Mesenchymal stem cell (in vitro differentiated cells and primary cell): ENCODE measurements around the gene PPP2R5D.
A peak's percentile ranks its signal among the peaks of the same experiment; 100 is the strongest.

Experiments used
- DNase-seq: peaks from one replicate; pipeline ENCODE4 v3.0.0-alpha.2; 2013
- H2AFZ ChIP-seq: one replicate; pipeline ENCODE4 v1.6.1; 2013; ENCODE audit warnings: low read depth, mild to moderate bottlenecking, control low read depth, inconsistent platforms, low read length, moderate library complexity
- H2AK5ac ChIP-seq: 2 replicates; pipeline ENCODE4 v1.6.1; 2013; ENCODE audit warnings: low read length, moderate library complexity, mild to moderate bottlenecking, inconsistent platforms; ENCODE audit not compliant: severe bottlenecking
- H2BK120ac ChIP-seq: one replicate; pipeline ENCODE4 v1.6.1; 2013; ENCODE audit warnings: low read depth, mild to moderate bottlenecking, inconsistent platforms, low read length, moderate library complexity
- H2BK12ac ChIP-seq, 2 experiments: one replicate each; pipeline ENCODE4 v1.6.1; 2013; ENCODE audit warnings: inconsistent platforms in 2 of 2, low read length in 2 of 2, mild to moderate bottlenecking in 2 of 2, moderate library complexity in 2 of 2, control low read depth in 1 of 2
- H2BK15ac ChIP-seq: one replicate; pipeline ENCODE4 v1.6.1; 2013; ENCODE audit warnings: mild to moderate bottlenecking, low read depth, inconsistent platforms; ENCODE audit not compliant: poor library complexity, severe bottlenecking
- H2BK5ac ChIP-seq: 2 replicates; pipeline ENCODE4 v1.6.1; 2013; ENCODE audit warnings: low read depth, mild to moderate bottlenecking, low read length, control low read depth, inconsistent platforms; ENCODE audit not compliant: poor library complexity, severe bottlenecking
- H3K14ac ChIP-seq, 2 experiments: one replicate each; pipeline ENCODE4 v1.6.1; 2013; ENCODE audit warnings: inconsistent platforms in 2 of 2, low read length in 2 of 2, control low read depth in 1 of 2, mild to moderate bottlenecking in 1 of 2, moderate library complexity in 1 of 2
- H3K18ac ChIP-seq, 2 experiments: one replicate each; pipeline ENCODE4 v1.6.1; 2013; ENCODE audit warnings: inconsistent platforms in 2 of 2, low read length in 2 of 2, control low read depth in 1 of 2, low read depth in 1 of 2, mild to moderate bottlenecking in 1 of 2
- H3K23ac ChIP-seq, 2 experiments: one replicate each; pipeline ENCODE4 v1.6.1; 2013; ENCODE audit warnings: inconsistent platforms in 2 of 2, low read length in 2 of 2, mild to moderate bottlenecking in 2 of 2, moderate library complexity in 2 of 2, control low read depth in 1 of 2
- H3K27ac ChIP-seq: 2 replicates; pipeline ENCODE4 v1.5.1; 2013; ENCODE audit warnings: mild to moderate bottlenecking, moderate library complexity, low read length, control low read depth, inconsistent platforms; ENCODE audit not compliant: poor library complexity, severe bottlenecking
- H3K27me3 ChIP-seq, 2 experiments: 2 replicates each; pipeline versions ENCODE4 v1.6.1 to v1.7.0; 2013; ENCODE audit warnings: low read length in 2 of 2, mild to moderate bottlenecking in 2 of 2, moderate library complexity in 2 of 2, control low read depth in 1 of 2, inconsistent platforms in 1 of 2; ENCODE audit not compliant: control insufficient read depth in 1 of 2, insufficient read depth in 1 of 2
- H3K36me3 ChIP-seq, 2 experiments: 2 replicates each; pipeline versions ENCODE4 v1.6.1 to v1.7.0; 2013; ENCODE audit warnings: low read length in 2 of 2, control low read depth in 1 of 2, inconsistent platforms in 1 of 2, low read depth in 1 of 2, mild to moderate bottlenecking in 1 of 2; ENCODE audit not compliant: insufficient read depth in 2 of 2, control insufficient read depth in 1 of 2
- H3K4ac ChIP-seq, 2 experiments: one replicate each; pipeline ENCODE4 v1.6.1; 2013; ENCODE audit warnings: inconsistent platforms in 2 of 2, low read length in 2 of 2, mild to moderate bottlenecking in 2 of 2, moderate library complexity in 2 of 2, control low read depth in 1 of 2, low read depth in 1 of 2
- H3K4me1 ChIP-seq: 2 replicates; pipeline ENCODE4 v1.6.1; 2013; ENCODE audit warnings: low read depth, low read length, control low read depth; ENCODE audit not compliant: control insufficient read depth, insufficient read depth
- H3K4me2 ChIP-seq: 2 replicates; pipeline ENCODE4 v1.6.1; 2013; ENCODE audit warnings: low read length, mild to moderate bottlenecking, inconsistent platforms; ENCODE audit not compliant: poor library complexity, severe bottlenecking
- H3K4me3 ChIP-seq, 2 experiments: 2 replicates each; pipeline versions ENCODE4 v1.5.1 to v1.7.0; 2013; ENCODE audit warnings: low read length in 2 of 2, mild to moderate bottlenecking in 2 of 2, control low read depth in 1 of 2, low read depth in 1 of 2; ENCODE audit not compliant: insufficient read depth in 1 of 2
- H3K79me1 ChIP-seq: replicated peaks from 2 replicates; pipeline ENCODE4 v1.6.1; 2013; ENCODE audit warnings: mild to moderate bottlenecking, control low read depth, low read length, inconsistent platforms; ENCODE audit not compliant: poor library complexity, severe bottlenecking
- H3K9ac ChIP-seq: 2 replicates; pipeline ENCODE4 v1.7.0; 2013; ENCODE audit warnings: mild to moderate bottlenecking, low read length, moderate library complexity
- H3K9me3 ChIP-seq: 2 replicates; pipeline ENCODE4 v1.7.0; 2013; ENCODE audit warnings: mild to moderate bottlenecking, low read length; ENCODE audit not compliant: control insufficient read depth
- H4K8ac ChIP-seq: one replicate; pipeline ENCODE4 v1.6.1; 2013; ENCODE audit warnings: inconsistent platforms, mild to moderate bottlenecking, low read length, moderate library complexity
- H4K91ac ChIP-seq: one replicate; pipeline ENCODE4 v1.6.1; 2013; ENCODE audit warnings: mild to moderate bottlenecking, low read length, inconsistent platforms
- WGBS: methylation state at CpG from one replicate; pipeline ENCODE4 v1.1.7; 2013; ENCODE audit warnings: mixed read lengths; 5-methylcytosine and 5-hydroxymethylcytosine counted together

PPP2R5D gene

DNA sequence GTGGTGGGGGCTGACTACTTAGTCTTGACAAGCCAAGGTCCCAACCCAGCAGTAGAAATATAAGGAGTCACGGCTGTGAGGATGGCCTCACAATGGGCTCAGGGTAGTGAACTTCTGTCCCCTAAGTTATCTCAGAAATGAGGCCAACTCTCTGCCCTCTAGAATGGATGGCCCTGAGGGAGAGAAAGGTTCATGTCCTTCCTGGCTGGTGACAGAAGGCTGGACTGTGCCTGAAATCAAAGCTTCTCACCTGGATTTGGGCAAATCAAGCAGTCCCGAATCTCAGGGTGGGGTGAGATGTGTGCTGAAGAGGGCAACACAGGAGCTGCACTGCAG, 49.8 kb downstream of the PPP2R5D start:
- Histone ChIP-seq H3K9me3 (no peaks in the 10 kb centered on the region), H3K4me2 (no peak overlapping the region), H3K23ac (no peak overlapping the region), H3K27ac (no peak overlapping the region), H3K27me3 (no peaks in the 10 kb centered on the region), H2BK5ac (no peak overlapping the region), H3K9ac (no peak overlapping the region), H3K4me3 (no peak overlapping the region), H4K91ac (no peak overlapping the region), H3K14ac (no peak overlapping the region), H3K4me1 (peaks cover 3% of the 10 kb centered on the region), H2AFZ (no peak overlapping the region), H2BK15ac (no peak overlapping the region), H2BK120ac (no peak overlapping the region), H2BK12ac (no peak overlapping the region), H3K18ac (no peak overlapping the region), H2AK5ac (no peak overlapping the region), H3K36me3 (peaks cover 69 to 80% of the 10 kb centered on the region in 2 experiments), H3K79me1 (peaks cover 8% of the 10 kb centered on the region), H4K8ac (no peak overlapping the region), H3K4ac (no peak overlapping the region)
- WGBS: 100% methylated on average over 2 of the region's 2 CpGs
- no peak for DNase-seq

DNA sequence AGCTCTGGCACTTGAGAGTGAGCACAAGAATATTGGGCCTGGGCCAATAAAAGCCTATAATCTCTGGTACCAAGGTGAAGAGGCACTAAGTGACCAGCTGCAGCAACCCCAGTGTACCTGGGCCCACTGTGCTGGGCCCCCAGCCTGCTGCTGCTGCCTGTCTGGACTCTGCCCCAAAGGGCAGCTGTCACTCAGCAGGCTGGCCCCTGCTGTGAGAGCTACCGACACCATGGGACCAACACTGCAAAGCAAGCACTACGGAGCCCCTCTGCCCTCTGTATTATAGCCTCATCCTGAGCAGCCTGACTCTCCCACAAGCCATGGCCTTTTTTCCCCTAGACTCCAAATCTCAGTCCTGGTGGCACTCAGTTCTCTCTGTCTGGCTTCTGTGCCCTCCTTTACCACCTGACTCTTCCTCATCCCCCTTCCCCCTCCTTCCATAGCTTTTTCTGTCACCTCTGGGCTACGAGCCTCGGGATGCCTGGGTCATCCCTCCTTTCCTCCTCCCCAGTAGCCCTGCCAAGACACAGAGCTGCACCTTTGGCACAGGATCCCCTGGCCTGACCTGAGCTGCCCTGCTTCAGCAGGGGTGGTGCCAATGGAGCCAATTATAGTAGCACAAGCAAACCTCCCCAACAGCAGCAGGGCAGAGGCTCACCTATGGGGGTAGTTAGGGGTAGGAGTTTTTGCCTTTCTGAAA, 51.3 kb downstream of the PPP2R5D start:
- H3K4me2 ChIP-seq: no peak overlapping the region
- H3K4me1 ChIP-seq: peaks cover 4% of the 10 kb centered on the region
- H2BK5ac ChIP-seq: no peak overlapping the region
- no peak overlapping the region for H3K23ac ChIP-seq
- no peak overlapping the region for H2AFZ ChIP-seq
- no peak overlapping the region for H3K4me3 ChIP-seq
- no peak for DNase-seq
- H3K18ac ChIP-seq: no peak overlapping the region
- WGBS: 87% methylated on average over 4 of the region's 4 CpGs
- no peak overlapping the region for H2BK15ac ChIP-seq
- H3K4ac ChIP-seq: no peak overlapping the region
- no peak overlapping the region for H3K14ac ChIP-seq
- no peak overlapping the region for H3K9ac ChIP-seq
- H2BK12ac ChIP-seq: no peak overlapping the region
- peaks cover 12% of the 10 kb centered on the region for H3K79me1 ChIP-seq
- H3K36me3 ChIP-seq: peaks cover 71 to 82% of the 10 kb centered on the region in 2 experiments
- H2BK120ac ChIP-seq: no peak overlapping the region
- H4K8ac ChIP-seq: peak overlapping the region; percentile 20
- no peaks in the 10 kb centered on the region for H3K27me3 ChIP-seq
- no peak overlapping the region for H3K27ac ChIP-seq
- no peak overlapping the region for H4K91ac ChIP-seq
- H2AK5ac ChIP-seq: no peak overlapping the region
- no peaks in the 10 kb centered on the region for H3K9me3 ChIP-seq

DNA sequence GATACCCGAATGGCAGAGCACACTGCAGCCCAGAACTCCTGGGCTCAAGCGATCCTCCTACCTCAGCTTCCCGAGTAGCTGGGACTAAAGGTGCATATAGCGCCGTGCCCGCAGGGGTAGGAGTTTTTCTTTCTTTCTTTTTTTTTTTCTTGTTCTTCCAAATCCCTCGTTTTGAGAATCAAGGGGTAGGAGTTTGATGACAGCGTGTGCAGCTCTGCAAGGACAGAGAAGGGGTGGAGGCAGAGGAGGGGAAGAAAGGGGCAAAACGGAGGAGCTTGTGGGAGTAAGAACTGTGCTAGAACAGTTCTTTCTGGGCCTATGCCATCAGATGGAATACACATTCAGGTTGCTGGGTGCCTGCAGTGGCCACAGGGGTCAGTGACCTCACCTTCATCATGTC, 52.3 kb downstream of the PPP2R5D start:
- DNase-seq: no peak
- H3K79me1 ChIP-seq: peaks cover 13% of the 10 kb centered on the region
- no peak overlapping the region for H3K4me2 ChIP-seq

DNA sequence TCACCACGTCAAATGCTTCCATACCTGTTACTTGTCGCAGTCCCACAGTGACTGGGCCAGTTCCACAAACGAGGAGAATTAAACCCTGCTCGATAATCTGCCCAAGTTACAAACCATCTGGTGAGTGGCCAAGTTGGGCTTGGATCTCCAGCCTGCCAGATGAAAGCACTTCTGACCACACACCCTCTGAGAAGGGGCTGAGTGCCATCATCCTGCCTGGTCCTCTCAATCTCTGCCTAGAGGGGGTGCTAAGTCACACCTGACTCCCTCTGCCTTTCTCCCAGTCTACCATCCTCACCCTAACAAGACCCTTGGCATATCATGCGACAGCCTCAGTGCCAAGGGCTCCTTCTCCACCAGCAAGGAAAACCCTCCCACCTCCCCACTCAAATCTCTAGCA, 52.8 kb downstream of the PPP2R5D start:
- Histone ChIP-seq H3K23ac (no peak overlapping the region), H3K4ac (no peak overlapping the region), H3K79me1 (peaks cover 13% of the 10 kb centered on the region), H4K8ac (no peak overlapping the region), H3K14ac (no peak overlapping the region), H3K18ac (no peak overlapping the region), H3K4me1 (peaks cover 5% of the 10 kb centered on the region), H2AK5ac (no peak overlapping the region), H3K27me3 (no peaks in the 10 kb centered on the region), H3K36me3 (peaks cover 71 to 85% of the 10 kb centered on the region in 2 experiments), H3K4me2 (no peak overlapping the region), H2BK15ac (no peak overlapping the region), H2BK12ac (no peak overlapping the region), H4K91ac (no peak overlapping the region), H3K9me3 (no peaks in the 10 kb centered on the region), H2AFZ (no peak overlapping the region), H3K9ac (no peak overlapping the region), H3K27ac (no peak overlapping the region), H3K4me3 (no peak overlapping the region), H2BK5ac (no peak overlapping the region), H2BK120ac (no peak overlapping the region)
- no peak for DNase-seq
- 94% methylated on average over 5 of the region's 5 CpGs for WGBS

More for the DNA sequence above, 52.3 kb downstream of the PPP2R5D start:
- H3K9ac ChIP-seq: no peak overlapping the region
- no peaks in the 10 kb centered on the region for H3K27me3 ChIP-seq
- no peak overlapping the region for H3K14ac ChIP-seq
- H2BK120ac ChIP-seq: no peak overlapping the region
- H3K18ac ChIP-seq: no peak overlapping the region
- H2BK5ac ChIP-seq: no peak overlapping the region
- H2BK12ac ChIP-seq: no peak overlapping the region
- no peak overlapping the region for H2AK5ac ChIP-seq
- no peak overlapping the region for H4K8ac ChIP-seq
- no peak overlapping the region for H3K4me3 ChIP-seq
- no peak overlapping the region for H2AFZ ChIP-seq
- H3K27ac ChIP-seq: no peak overlapping the region
- 97% methylated on average over 9 of the region's 9 CpGs for WGBS
- H3K36me3 ChIP-seq: peaks cover 75 to 86% of the 10 kb centered on the region in 2 experiments
- H4K91ac ChIP-seq: no peak overlapping the region
- no peaks in the 10 kb centered on the region for H3K9me3 ChIP-seq
- no peak overlapping the region for H3K23ac ChIP-seq
- no peak overlapping the region for H2BK15ac ChIP-seq
- no peak overlapping the region for H3K4ac ChIP-seq
- H3K4me1 ChIP-seq: peaks cover 5% of the 10 kb centered on the region
